HepG2 (cell line): ENCODE results near the gene CTXN1.

Source experiments
- GABPA ChIP-seq, 2 experiments: IDR thresholded peaks; 2 replicates each; pipeline ENCODE4 v1.6.1; 2011 to 2016; ENCODE audit warnings: low read depth in 2 of 2, low read length in 1 of 2, missing biosample characterization in 1 of 2, missing genetic modification characterization in 1 of 2
- HINFP ChIP-seq: sonication (generic); formaldehyde crosslinking; IDR thresholded peaks from 2 replicates; pipeline ENCODE4 v1.4.0; 2020; ENCODE audit warnings: low read depth, mild to moderate bottlenecking, missing genetic modification reagents
- HMG20B ChIP-seq: conservative IDR thresholded peaks from 2 replicates; pipeline ENCODE4 v1.6.1; 2016; ENCODE audit warnings: missing genetic modification reagents, missing compliant biosample characterization
- HMGXB3 ChIP-seq: sonication (generic); formaldehyde crosslinking; IDR thresholded peaks from 2 replicates; pipeline ENCODE4 v1.4.0; 2020; ENCODE audit warnings: missing genetic modification reagents, borderline replicate concordance
- HOXA7 ChIP-seq: sonication (generic); formaldehyde crosslinking; IDR thresholded peaks from 2 replicates; pipeline ENCODE4 v1.8.1; 2022; ENCODE audit warnings: mild to moderate bottlenecking, missing genetic modification reagents, moderate library complexity
- MAX ChIP-seq: IDR thresholded peaks from 2 replicates; pipeline ENCODE4 v1.6.1; 2012; ENCODE audit warnings: inconsistent platforms
- THAP7 ChIP-seq: sonication (generic); formaldehyde crosslinking; IDR thresholded peaks from 2 replicates; pipeline ENCODE4 v1.8.1; 2023; ENCODE audit warnings: mild to moderate bottlenecking, missing genetic modification reagents
- TRIM24 ChIP-seq: sonication (generic); formaldehyde crosslinking; IDR thresholded peaks from 2 replicates; pipeline ENCODE4 v1.8.0; 2022; ENCODE audit warnings: mild to moderate bottlenecking, missing genetic modification reagents
- ZNF232 ChIP-seq: sonication (generic); formaldehyde crosslinking; IDR thresholded peaks from 2 replicates; pipeline ENCODE4 v1.4.0; 2020; ENCODE audit warnings: missing genetic modification reagents, borderline replicate concordance
- ZNF292 ChIP-seq: sonication (generic); formaldehyde crosslinking; IDR thresholded peaks from 2 replicates; pipeline ENCODE4 v1.8.1; 2022; ENCODE audit warnings: mild to moderate bottlenecking, low read depth, missing genetic modification reagents, borderline replicate concordance

GRCh38 chr19:7943444-7944176 lies 17.7 kb upstream of the CTXN1 start, which contains the start of gene TIMM44:
- TF ChIP-seq HINFP (CRISPR knock-in tag) (no peak), THAP7 (peak; percentile 91), GABPA (IDR thresholded peaks at IDR 0.05; ENCODE audit: low read depth, low read length) (no peak), GABPA (CRISPR knock-in tag; IDR thresholded peaks at IDR 0.05; ENCODE audit: low read depth) (peak; percentile 27; the same call in 1 of the 2 replicates), MAX (peak; percentile 91), HOXA7 (CRISPR knock-in tag) (no peak), HMGXB3 (CRISPR knock-in tag) (peak; percentile 98), TRIM24 (CRISPR knock-in tag) (no peak), ZNF232 (CRISPR knock-in tag) (no peak; the same call in none of the 2 replicates), HMG20B (CRISPR knock-in tag) (0 out of 2 replicates have a peak, but pooled peaks have one; percentile 21), ZNF292 (no peak)
